SHP77 treated with DMSO at 0.1 percent for 48 hours (cell line): ENCODE results near the gene TMEM255B.

Source experiments
- DNase-seq: peaks from one replicate; lab custom pipeline; 2025; lab: John Stamatoyannopoulos, UW

TMEM255B gene

DNA sequence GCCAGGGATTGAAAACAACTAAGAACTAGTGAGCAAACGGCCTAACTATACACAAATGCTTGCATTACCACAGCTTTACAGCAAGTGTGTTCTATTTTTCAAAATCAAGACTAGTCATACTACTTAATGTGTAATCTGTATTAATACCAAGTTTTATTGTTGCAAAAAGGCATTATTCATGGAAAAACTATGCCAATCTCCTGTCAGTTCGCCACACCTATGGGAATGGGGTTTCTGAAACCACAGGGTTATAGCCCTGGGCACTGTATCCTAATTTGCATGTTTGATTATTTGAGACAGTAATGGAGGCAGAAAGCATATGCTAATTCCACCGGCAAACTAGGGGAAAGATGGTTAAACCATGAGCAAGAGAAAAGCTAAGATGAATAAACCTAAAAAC, 90.5 kb downstream of the TMEM255B start:
- DNase-seq, result no peak

DNA sequence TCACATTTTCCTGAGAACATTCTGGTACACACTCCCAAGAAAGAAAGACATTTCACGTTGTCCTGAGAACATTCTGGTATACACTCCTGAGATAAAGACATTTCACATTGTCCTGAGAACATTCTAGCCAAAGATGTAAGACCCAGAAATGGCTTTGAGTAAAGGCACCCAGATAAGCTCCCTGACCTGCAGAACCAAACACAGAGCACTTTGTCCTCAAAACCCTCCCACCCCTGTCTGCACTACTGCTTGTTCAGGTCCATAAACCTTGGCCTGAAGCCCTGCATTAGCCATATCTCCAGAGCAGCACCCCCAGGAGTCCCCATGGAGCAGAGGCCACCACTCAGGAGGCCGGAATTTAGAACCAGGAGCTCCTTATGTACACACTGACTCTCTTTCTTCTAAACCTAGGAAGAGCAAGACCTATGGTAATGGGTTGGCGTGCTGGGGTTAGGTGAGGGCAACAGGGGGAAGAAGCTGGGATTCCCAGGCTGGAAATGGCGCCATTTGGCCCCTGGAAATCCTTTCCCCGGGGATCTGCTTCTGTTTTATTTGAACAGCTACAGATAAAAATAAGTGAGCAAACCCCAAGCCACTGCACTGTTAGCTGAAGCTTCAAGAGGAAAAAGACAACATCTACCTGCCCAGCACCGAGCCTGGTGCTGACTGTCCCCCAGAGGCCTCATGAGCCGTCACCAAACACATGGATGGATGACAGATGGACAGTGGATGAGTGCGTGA, 91.1 kb downstream of the TMEM255B start:
- no peak for DNase-seq

DNA sequence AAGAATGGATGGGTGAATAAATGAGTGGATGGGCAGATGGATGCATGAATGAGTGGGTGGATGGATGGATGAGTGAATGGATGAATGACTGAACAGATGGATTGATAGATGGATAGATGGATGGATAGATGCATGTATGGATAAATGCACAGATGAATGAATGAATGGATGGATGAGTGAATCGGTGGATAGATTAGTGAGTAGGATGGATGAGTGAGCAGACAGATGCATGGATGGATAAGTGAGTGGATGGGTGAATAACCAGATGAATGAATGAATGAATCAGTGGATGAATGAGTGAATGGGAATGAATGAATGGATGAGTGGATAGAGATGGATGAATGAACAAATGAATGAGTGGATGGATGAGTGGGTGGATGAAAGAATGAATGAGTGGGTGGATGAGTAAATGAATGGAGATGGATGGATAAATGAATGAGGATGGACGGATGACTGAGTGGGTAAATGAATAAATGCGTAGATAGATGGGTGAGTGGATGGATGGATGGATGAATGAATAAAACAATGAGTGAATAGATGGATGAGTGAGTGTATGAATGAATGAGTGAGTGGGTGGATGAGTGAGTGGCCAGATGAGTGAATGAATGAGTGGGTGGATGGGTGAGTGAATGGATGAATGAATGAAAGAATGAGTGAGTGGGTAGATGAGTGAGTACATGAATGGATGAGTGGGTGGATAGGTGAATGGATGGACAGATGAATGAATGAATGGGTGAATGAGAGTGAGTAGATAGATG, 91.9 kb downstream of the TMEM255B start:
- no peak for DNase-seq

DNA sequence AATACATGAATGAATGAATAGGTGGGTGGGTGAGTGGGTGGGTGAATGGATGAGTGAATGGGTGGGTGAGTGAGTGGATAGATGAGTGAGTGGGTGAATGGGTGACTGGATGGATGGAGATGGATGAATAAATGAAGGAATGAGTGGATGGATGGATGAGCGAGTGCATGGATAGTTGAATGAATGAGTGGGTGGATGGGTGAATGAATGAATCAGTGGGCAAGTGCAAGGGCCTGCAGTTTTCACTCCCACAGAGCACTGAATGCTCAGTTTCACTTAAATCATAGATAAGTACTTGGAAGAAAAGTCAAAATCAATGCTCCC, 92.4 kb downstream of the TMEM255B start:
- DNase-seq, result no peak

DNA sequence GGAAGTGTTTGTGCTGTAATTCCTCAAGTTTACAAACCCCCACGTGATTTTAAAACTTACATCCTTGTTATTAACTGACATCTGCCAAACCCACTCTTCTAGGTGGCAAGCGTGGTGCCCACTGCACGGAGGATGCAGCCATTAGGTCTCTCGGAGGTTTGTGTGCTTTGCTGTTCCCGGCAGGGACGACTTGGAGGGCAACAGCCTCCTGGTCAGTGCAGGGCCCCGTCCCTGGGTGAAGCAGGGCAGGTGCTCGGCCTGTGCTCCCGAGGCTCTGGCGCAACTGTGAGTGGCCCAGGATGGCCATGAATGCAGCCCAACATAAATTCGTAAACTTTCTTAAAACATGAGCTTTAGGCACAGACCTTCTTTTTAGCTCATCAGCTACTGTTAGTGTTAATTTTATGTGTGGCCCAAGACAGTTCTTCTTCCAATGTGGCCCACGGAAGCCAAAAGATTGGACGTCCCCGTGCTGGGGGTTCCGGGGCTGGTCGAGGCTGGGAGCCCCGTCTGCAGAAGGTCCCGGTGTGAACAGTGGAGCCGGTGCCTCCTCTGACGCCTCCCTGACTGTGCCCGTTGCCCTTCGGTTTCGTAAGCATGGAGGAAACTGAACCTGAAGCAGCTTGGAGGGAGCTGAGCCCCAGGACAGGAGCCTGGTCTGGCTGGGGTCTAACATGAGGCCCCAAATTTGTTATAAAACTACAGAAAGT, 93.0 kb downstream of the TMEM255B start:
- no peak for DNase-seq

DNA sequence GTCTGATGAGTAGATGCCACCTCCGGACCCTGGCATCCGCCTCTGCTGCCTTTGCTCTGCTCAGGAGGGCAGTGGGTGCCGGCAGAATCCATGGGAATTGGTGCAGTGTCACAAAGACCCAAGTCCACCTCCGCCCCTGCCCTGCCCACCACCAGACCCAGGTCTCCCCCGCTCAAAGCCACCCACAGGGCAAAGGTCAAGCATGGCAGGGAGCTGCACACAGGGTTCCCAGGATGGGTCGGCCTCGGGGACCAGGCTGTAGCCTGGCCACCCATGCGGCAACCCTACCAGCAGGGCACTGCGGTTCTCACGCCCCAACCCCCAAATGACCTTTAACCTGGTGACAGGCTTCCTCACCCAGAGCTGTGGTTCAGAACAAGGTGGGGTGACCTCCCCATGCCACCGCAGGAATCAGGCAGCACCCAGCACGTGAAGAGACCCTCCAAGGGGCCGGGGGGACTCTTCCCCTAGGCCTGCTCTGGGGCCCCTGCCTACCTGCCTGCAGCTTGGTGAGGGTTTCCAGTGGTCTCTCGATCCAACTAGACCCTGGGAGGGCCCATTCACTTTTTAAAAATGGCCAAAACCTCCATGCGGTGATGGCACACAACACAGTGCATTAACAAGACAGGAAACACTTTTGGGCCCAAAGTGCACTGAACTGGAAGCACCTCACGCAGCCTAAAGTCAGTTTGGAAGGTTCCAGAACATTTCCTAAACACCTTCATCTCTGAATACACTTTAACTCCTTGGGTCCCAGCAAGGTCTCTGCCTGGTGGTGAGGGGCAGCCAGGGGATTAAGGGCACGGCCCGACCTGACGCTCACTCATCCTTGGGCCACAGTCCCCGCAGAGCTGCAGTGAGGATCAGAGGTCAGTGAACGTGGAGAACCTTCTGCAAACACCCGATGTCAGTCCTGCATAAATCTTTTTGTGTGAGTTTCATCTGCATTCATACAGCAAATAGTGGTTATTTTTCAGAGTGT, 93.8 kb downstream of the TMEM255B start:
- no peak for DNase-seq

DNA sequence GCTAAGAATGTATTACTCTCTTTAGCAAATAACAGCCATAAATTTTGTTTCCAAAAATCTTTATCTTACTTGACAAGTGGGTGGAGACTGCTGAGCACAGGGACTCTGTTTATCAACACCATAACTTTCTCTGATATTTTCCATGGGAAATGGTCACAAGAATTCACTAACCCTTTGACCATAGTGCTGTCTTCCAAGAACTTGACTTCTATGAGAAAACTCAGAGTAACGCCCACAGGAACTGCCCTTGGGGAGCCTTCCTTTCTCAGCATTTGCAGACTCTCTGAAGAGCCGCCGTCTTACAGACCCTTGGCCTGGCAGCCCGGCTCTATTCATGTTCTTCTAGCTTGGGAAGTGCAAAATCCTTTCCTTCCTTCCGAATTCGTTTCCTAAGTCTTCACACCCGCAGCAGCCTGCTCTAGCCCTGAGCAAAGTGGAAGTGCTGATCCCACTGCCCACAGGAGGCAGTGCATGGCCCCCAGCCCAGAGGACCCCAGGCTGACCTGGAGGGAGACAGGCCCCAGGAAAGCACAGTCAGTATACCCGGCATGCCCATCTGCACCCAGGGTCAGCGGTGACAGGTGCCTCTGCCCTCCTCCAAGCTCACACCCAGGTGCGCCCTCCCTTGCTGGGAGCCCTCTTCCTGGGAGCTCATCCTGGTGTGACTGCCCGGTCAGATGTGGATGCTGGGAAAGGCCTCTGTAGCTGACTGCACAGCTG, 94.7 kb downstream of the TMEM255B start:
- DNase-seq, result no peak

DNA sequence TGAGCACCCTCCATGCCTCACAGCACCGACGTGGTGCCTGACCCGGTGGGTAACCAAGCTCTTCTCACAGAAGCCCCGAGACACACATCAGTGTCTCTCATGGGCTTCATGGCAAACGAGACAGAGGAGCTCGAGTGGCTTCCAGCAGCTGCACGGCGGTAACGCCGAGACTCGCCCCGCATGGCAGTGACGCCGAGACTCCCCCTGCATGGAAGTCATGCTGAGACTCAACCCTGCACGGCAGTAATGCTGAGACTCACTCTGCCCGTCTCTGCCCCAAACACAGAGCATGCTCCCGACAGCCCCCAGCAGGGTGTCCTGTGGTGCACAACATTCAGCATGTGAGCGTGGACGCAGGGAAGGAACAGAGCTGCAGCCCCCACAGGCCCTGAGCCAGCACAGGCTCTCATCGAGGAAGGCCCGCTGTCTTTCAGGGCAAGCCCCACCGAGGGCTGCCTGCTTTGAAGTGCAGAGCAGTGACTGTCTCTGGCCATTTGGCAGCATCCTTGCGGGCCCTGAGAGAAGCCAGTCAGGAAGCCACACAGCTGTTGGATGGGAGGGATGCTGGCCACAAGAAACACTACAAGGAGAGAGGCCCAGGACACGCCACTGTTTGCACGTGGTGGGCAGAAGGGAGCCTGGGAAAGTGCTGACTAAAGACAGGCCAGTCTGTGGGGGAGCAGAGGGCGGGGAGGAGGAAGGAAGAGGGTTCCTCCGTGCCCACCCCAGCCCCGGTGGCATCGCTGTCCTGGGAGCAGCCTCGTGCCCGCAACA, 95.4 kb downstream of the TMEM255B start:
- DNase-seq, result no peak

DNA sequence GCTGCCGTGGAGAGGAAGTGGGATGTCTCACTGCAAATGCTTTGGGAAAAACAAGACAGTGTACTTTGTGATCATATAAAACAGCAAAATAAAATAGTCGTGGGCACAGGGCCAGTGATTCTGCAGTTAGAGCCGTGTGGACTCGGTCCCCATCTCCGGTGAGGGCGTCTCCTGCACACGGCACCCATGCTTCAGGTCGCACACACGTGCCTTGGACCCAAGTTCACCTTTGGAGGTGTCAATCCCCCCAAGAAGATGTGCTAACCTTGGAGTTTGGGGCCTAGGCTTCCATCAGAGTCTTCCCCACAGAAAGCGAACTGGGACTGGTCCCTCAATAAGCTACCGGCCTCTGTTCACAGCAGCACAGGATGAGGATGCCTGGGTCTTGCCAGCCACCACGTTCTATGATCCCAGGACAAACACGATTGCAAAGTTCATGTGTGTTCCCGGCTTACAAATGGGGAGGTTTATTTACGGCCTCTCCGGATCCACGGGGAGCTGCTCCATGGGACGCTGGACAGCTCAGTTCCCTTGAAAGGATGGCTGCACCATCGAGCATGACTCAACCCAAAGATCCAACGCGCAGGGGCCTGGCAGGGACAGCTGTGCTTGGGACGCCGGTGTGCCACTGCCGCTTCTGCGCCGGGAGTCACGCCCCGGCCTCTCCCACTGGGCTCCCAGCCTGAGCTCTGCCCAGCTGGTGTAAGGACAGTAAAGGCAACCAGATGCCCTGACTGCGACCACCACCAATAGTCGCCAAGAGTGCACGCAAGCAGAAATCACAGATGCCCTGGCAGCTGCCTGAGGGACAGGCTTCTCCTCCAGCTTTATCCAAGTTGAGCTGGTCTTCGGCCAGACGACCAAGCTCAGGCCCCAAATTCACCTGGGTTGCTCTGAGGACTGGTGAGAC, 96.2 kb downstream of the TMEM255B start:
- DNase-seq, result no peak

DNA sequence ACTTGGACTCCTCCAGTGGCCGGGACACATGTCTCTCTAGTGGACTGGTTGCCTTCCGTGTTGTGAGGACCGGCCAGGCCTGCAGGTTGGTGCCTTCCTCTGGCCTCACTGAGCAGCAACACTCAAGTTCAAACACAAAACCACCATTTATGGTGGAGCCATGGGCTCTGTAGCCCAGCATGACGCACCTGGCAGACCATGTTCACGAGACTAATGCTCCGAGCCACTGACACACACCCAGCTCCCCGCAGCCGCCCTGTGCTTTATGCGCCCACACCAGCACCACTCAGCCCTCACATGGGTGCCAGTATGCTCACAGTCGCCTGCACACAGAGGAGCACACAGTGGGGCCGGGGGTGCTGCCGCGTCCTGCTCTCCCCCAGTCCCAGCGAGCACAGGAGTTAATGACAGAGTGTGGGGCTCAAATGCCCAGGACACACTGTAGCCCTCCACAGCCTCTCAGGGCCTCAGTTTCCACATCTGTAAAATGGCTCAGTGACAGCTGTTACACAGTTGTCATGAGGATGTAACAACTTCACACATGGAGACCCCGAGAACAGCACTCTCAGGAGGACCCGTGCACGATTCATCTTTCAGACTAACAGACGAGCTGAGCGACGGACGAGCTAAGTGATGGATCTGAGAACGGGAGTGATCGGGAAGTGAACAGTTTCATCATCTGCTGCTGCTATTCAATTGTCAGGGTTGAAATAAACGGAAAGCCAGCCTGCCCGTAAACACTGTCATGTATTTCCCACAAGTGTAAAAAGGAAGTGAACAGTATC, 97.1 kb downstream of the TMEM255B start:
- DNase-seq, result no peak

DNA sequence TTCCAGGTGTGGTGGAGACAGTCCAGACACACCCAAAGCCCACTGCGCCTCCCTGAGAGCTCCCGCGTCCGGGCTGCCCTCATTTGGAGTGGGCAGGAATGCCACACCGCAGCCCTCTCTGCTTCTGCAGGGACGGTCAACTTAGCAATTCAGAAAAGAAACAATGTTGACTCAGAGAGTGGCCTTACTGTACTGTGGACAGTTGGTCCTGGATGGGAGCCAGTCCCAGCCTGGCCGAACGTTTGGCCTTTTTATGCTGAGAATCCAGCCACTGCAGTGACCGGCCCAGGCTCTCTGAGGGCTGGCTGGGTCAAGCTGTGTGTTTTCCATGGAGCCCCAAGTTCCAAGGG, 97.7 kb downstream of the TMEM255B start:
- DNase-seq, result peak; percentile 41

DNA sequence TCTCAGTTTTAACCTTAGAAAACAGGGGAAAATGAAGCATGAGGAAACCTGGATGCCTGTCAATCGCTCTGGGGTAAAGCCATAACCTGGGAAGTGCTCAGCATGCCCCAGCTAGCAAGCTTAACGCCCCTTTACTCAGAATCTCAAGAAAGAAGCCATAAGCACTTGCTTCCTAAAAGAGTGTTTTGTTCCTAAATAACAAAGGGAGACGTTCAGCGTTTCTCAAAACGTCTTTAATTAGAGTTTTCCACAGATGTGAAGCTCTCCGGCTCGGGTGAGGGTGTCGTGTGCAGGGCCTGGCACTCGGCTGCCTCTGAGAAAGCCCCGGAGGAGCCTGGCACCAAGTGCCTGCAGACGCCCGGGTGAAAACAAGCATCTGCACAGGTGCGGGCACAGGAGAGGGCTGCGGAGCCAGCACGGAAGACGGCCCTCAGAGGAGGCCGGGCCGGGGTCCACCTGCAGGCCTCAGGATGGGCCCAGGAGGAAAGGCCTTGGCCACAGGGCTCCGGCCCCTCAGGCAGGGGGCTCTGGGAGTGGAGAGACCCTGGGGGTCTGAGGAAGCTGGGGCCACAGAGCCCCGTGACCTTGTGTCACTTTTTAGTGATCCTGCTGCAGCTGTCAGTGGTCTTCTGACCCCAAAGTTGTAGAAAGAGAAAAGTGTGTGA, 98.6 kb downstream of the TMEM255B start:
- DNase-seq, result no peak

DNA sequence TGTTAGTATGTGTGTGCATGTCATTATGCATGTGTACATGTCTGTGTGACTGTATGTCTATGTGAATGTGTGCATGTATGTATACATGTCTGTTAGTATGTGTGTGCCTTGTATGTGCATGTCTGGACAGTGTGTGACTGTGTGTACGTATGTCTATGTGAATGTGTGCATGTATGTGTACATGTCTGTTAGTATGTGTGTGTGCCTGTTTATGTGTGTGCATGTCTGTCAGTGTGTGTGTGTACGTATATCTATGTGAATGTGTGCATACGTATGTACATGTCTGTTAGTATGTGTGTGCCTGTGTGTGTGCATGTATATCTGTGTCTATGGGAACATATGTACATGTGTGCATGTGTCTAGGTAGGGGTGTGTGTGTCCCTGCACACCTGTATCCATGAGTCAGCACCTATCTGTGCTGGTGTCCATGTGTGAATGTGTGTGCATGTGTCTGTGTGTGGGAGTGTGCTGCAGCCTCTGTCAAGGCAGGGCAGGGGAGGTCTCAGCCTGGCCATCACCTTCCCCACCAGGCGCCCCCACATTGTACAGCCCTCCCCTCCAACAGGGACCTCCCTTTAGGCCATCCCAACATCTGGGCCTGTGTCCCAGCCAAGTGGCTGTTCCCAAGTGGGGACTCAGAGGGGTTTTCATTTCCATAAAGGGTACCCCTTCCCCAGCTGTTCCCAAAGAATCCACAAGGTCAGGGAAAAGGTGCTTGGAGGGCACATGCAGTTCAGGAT, 100.5 kb downstream of the TMEM255B start:
- no peak for DNase-seq

DNA sequence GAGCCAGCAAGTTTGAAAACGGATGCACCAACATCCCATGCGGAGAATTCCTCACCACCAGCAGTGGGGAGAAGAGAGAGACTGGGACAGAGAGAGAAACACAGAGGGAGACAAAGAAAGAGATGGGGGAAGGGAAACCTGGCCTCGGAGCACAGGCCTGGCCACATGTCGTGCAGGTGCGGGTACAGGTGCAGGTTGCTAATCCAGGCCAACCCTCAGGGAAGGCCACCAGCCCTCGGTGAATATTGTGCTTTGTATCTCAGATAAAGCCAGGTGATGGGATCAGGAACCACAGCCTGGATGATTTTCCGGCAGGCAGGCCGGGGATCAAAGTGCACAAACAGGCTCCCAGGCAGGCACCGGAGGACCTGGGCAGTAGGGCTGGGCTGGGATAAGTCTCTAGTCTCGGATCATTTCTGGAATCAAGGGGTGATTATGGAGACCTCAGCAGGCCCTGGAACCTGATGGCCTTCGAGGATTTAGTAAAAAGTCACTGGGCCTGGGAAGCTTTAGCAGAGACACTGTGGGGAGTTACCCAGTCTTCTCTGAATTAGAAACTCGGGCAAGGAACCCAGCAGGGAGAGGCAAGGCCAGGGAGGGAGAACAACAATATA, 101.1 kb downstream of the TMEM255B start:
- DNase-seq, result no peak

DNA sequence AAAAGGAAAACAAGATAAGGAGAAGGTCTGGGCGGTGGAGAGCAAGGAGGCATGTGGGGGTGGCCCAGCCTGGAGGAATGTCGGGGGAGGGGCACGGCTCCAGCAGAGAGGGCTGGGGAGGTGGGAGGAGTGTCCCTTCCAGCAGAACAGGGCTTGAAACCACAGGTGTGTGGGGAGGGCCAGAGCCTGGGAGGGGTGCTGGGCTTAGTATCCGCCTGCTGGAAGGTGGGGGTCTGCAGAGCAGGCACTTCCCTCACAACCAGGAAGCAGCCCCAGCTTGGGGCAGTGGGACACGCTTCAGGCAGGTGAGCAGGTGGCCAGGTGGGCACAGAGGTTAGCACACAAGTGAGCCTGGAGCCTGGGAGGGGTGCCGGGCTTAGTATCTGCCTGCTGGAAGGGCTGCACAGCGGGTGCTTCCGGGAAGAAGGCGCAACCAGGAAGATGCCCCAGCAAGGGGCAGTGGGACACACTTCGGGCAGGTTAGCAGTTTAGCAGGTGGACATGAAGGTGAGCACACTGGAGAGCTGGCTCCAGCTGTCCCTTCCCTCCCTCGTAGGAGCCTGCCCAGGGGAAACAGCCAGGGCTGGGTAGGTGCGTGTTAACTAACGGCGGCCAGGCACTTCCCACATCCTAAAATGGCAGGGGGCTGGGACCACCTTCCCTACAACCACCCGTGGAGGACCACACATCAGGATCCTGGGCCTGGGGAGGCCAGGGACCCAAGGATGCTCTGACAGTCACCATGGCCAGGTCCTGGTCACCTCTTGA, 101.8 kb downstream of the TMEM255B start:
- DNase-seq, result no peak

DNA sequence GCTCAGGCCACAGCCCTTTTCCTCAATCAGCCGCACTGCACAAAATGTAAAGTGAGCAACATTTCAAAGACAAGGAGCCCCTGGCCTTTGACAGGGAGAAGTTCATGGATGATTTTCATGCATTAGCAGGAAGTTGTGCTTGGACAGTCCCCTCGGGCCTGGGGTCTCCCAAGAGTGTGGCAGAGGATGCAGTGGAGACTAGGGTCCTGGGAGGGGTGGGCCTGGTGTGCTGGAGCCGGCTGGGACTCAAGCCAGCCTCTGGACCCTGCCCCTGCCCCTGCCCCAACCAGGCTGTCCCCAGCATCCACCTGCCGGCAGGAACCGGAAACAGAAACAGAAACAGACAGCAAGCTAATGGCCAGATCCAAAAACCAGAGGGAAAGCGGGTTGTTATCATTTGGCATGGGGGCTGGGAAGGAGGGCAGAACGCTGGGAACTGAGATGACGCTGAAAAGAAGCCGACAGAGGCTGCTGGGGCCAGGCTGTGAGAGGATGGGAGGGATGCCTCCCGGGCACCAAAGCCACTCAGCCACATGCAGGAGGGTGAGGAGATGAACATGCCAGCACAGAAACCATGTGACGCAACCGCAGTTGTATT, 102.5 kb downstream of the TMEM255B start:
- no peak for DNase-seq
